Nephron (organoid): ENCODE data around the gene FMNL2.
A peak's percentile ranks its signal among the peaks of the same experiment; 100 is the strongest.

ENCODE experiments used
- H3K27ac Mint-ChIP-seq, 3 experiments: 2 replicates each; pipeline ENCODE4 v1.8.0; 2020; ENCODE audit warnings: mixed read lengths in 3 of 3, mild to moderate bottlenecking in 2 of 3, moderate library complexity in 1 of 3
- H3K27me3 Mint-ChIP-seq: 2 replicates; pipeline ENCODE4 v1.8.0; 2021; ENCODE audit warnings: low read depth, mild to moderate bottlenecking, moderate library complexity, mixed read lengths
- H3K36me3 Mint-ChIP-seq: 2 replicates; pipeline ENCODE4 v1.8.0; 2020; ENCODE audit warnings: low read depth, mixed read lengths
- H3K4me1 Mint-ChIP-seq: 2 replicates; pipeline ENCODE4 v1.8.0; 2020; ENCODE audit warnings: mixed read lengths
- H3K4me3 Mint-ChIP-seq, 3 experiments: 2 replicates each; pipeline ENCODE4 v1.8.0; 2020; ENCODE audit warnings: mild to moderate bottlenecking in 3 of 3, mixed read lengths in 3 of 3, moderate library complexity in 2 of 3
- H3K9me3 Mint-ChIP-seq: 2 replicates; pipeline ENCODE4 v1.8.0; 2020; ENCODE audit warnings: mixed read lengths
- CTCF ChIP-seq, 3 experiments: fragments of 200-600 bp; sonication (generic); IDR thresholded peaks; one replicate each; pipeline ENCODE4 v1.5.0; 2021; ENCODE audit warnings: antibody characterized with exemption in 3 of 3; ENCODE audit not compliant: unreplicated experiment in 3 of 3

The FMNL2 gene

GRCh38 chr2:152355409-152355831 lies 20.4 kb downstream of the FMNL2 start:
- H3K27ac Mint-ChIP-seq, result peak overlapping the region; percentile 59 to 62 (median 60)
- TF ChIP-seq CTCF (IDR thresholded peaks at IDR 0.05; ENCODE audit: unreplicated experiment in 3 of 3), result no peak
- no peak overlapping the region for H3K4me3 Mint-ChIP-seq

GRCh38 chr2:152359573-152360363 lies 24.8 kb downstream of the FMNL2 start:
- no peak overlapping the region for H3K27ac Mint-ChIP-seq
- no peaks in the 10 kb centered on the region for H3K27me3 Mint-ChIP-seq
- H3K36me3 Mint-ChIP-seq, result peaks cover 6% of the 10 kb centered on the region
- H3K9me3 Mint-ChIP-seq, result no peaks in the 10 kb centered on the region
- H3K4me3 Mint-ChIP-seq, result no peak overlapping the region
- peaks cover 10% of the 10 kb centered on the region for H3K4me1 Mint-ChIP-seq
- no peak for TF ChIP-seq CTCF (IDR thresholded peaks at IDR 0.05; ENCODE audit: unreplicated experiment in 3 of 3)

More at GRCh38 chr2:152355409-152355831, 20.4 kb downstream of the FMNL2 start:
- Mint-ChIP-seq H3K9me3 (no peaks in the 10 kb centered on the region), H3K27me3 (no peaks in the 10 kb centered on the region), H3K36me3 (peaks cover 7% of the 10 kb centered on the region), H3K4me1 (peaks cover 29% of the 10 kb centered on the region)

GRCh38 chr2:152363936-152364335 lies 29.0 kb downstream of the FMNL2 start:
- no peak overlapping the region for H3K4me3 Mint-ChIP-seq
- TF ChIP-seq CTCF (IDR thresholded peaks at IDR 0.05; ENCODE audit: unreplicated experiment in 3 of 3), result no peak
- H3K9me3 Mint-ChIP-seq, result no peaks in the 10 kb centered on the region
- H3K4me1 Mint-ChIP-seq, result peaks cover 20% of the 10 kb centered on the region
- H3K27me3 Mint-ChIP-seq, result no peaks in the 10 kb centered on the region
- H3K36me3 Mint-ChIP-seq, result no peaks in the 10 kb centered on the region
- no peak overlapping the region for H3K27ac Mint-ChIP-seq

- Mint-ChIP-seq H3K9me3 (no peaks in the 10 kb centered on the region), H3K4me1 (peaks cover 47% of the 10 kb centered on the region)
- no peak for TF ChIP-seq CTCF (IDR thresholded peaks at IDR 0.05; ENCODE audit: unreplicated experiment in 3 of 3)
Observed at GRCh38 chr2:152367547-152368390, 32.8 kb downstream of the FMNL2 start.

GRCh38 chr2:152369176-152369860 lies 34.3 kb downstream of the FMNL2 start:
- Mint-ChIP-seq H3K27ac (peak overlapping the region; percentile 13 to 88 (median 33)), H3K9me3 (no peaks in the 10 kb centered on the region), H3K4me3 (no peak overlapping the region), H3K36me3 (peaks cover 7% of the 10 kb centered on the region), H3K4me1 (peaks cover 61% of the 10 kb centered on the region), H3K27me3 (no peaks in the 10 kb centered on the region)
- TF ChIP-seq CTCF (IDR thresholded peaks at IDR 0.05; ENCODE audit: unreplicated experiment in 3 of 3), result no peak

More at GRCh38 chr2:152367547-152368390, 32.8 kb downstream of the FMNL2 start:
- Mint-ChIP-seq H3K27ac (peak overlapping the region; percentile 13 to 88 (median 71)), H3K36me3 (peaks cover 7% of the 10 kb centered on the region), H3K27me3 (no peaks in the 10 kb centered on the region), H3K4me3 (no peak overlapping the region)
